Limb (tissue), 2 donors: Measurements from ENCODE around the gene NDFIP2.
"Not testable (repeated sequence)": the region's sequence is repeated elsewhere in the genome, so short reads cannot be mapped to it uniquely, and the experiment has no call there.

Experiments
- DNase-seq, 2 donors: peaks; one replicate each; pipeline ENCODE4 v3.0.0-alpha.2; 2016; ENCODE audit errors: extremely low spot score in 2 of 2

The NDFIP2 gene

DNA sequence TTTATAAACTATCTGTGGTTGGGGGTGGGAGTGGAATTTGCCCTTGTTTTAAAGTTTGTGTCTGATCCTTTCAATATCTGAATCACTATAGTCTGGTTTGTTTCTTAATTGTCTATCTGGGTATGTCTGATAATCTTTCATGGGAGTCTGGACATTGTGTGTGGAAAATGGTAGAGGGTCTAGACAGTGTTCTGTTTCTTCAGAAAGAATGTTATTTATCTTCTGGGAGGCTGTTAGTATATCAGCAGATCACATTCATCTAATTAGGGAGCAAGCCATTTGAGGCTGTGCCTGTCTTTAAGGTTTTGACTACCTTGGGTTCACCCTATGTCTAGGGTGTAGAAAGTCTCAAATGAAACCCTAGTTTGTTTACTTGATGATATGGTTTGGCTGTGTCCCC lies 110.5 kb downstream of the NDFIP2 start:
- no peak for DNase-seq

DNA sequence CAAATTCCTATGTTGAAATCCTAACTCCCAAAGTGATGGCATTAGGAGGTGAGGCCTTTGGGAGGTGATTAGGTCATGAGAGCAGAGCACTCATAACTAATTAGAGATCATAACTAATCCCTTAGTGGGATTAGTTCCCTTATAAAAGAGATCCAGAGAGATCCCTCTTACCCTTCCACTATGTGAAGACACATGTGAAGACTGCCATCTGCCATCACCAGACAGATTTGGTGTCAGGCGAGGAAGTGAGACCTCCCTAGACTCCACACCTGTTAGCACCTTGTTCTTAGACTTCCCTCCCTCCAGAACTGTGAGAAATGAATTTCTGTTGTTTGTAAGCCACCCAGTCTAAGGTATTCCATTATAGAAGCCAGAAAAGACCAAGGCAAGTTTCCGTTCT lies 112.2 kb downstream of the NDFIP2 start:
- DNase-seq: no peak

DNA sequence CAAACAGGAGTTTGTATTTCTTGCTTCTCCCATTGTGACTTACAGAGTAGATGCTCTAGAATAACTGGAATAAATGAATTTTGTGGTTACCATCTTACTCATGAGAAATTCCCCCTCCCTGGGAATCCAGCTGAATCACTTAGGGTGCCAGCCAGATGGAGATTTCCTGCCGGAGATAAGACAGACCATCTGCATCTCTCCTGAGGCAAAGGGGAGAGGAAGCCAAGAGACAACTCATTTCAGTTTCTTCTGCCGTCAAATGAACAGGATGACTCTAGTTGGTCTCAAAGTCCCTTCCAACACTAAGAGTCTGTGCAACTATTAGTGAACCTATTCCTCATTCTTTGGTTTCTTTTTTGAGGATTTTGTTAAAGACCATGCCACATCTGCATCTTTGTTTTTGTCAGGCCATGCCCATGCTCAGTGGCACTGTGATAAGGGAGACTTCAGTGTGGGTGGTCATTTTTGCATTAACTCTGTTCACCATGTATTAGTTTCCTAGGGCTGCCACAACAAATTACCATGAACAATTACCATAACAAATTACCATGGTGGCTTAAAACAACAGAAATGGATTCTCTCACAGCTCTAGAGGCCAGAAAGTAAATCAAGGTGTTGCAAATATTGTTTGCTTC lies 112.8 kb downstream of the NDFIP2 start:
- no peak for DNase-seq

DNA sequence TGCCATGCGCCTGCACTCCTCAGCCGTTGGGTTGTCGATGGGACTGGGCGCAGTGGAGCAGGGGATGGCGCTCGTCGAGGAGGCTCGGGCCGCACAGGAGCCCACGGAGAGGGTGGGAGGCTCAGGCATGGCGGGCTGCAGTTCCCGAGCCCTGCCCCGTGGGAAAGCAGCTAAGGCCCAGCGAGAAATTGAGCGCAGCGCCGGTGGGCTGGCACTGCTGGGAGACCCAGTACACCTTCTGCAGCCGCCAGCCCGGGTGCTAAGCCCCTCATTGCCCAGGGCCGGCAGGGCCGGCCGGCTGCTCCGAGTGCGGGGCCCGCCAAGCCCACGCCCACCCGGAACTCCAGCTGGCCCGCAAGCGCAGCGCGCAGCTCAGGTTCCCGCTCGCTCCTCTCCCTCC lies 119.2 kb downstream of the NDFIP2 start:
- not testable (repeated sequence) for DNase-seq

DNA sequence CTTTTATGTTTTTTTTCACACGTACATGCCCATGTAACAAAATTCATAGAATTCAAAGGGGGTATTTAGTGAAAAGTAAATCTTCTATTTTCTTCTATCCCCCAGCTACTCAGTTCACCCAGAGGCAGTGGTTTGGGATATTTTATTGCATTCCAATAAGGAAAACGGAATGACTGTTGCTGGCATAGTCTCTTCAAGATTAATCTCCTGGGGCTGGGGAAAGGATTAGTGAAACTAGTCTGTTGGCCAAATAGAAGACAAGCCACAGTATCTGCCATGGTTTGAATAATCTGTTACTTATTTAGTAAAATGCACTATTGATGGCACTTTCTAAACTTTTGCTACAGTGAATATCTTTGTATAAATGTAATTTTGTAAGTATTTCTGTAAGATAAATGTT lies 122.0 kb downstream of the NDFIP2 start:
- DNase-seq: no peak

DNA sequence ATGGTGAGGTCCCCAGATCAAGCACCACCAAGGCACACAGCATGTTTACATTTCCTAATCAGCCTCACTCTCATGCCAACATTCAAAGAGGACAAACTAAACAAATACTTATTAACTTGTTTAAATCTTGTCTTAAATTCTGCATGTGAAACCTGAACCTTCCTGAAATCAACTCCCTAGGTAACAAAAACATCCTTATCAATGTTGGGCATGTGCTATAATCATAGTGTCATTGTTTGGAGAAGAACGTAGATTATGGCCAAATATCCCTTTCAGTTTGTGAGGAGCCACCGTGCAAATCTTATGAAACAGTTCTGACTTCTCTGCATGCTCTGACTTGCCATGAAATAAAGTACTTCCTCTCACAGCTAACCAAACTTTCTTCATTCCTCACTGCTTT lies 123.8 kb downstream of the NDFIP2 start:
- DNase-seq: no peak
